Measurements from ENCODE around the gene EXOC4.

DNA sequence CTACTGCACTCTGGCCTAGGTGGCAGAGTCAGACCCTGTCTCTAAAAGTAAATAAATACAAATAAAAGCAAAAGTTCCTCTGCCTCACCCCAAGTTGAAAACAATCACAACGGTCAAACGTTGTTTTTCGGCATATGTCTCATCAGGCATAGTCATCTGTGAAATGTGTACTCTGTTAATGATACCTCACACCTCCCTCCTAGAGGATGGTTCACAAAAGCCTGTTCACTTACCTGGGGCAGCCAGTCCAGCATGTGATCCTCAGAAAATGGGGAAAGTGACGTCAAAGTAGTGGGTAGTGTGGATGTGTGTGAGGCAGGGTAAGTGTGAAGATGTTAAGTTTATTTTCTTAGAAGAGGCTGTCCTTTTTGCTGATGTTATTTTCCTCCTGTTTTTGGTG, 620.3 kb downstream of the EXOC4 start:
- no peak for TF ChIP-seq POLR2A (IDR thresholded peaks at IDR 0.05; ENCODE audit: low read length)
- TF ChIP-seq GATA1 (IDR thresholded peaks at IDR 0.05; ENCODE audit: low read depth, low read length) = no peak

All from erythroblast (primary cell).